Endothelial cell (in vitro differentiated cells): ENCODE results near the gene CTNNA1. TPM values are rescaled to one million over a fixed set of nuclear protein-coding genes. Genes with fewer than 3 reads are reported as not detected.

Source experiments
- DNase-seq: peaks from one replicate; pipeline ENCODE4 v3.0.0; 2021; ENCODE audit warnings: low spot score
- H3K27ac Mint-ChIP-seq: one replicate; pipeline ENCODE4 v1.8.0; 2021; ENCODE audit warnings: mixed read lengths, inconsistent platforms; ENCODE audit not compliant: unreplicated experiment
- H3K27me3 Mint-ChIP-seq: one replicate; pipeline ENCODE4 v1.8.0; 2021; ENCODE audit warnings: mild to moderate bottlenecking, moderate library complexity, mixed read lengths, inconsistent platforms; ENCODE audit not compliant: unreplicated experiment
- H3K36me3 Mint-ChIP-seq: one replicate; pipeline ENCODE4 v1.8.0; 2021; ENCODE audit warnings: mild to moderate bottlenecking, low read depth, mixed read lengths, inconsistent platforms; ENCODE audit not compliant: unreplicated experiment
- H3K4me1 Mint-ChIP-seq: one replicate; pipeline ENCODE4 v1.8.0; 2021; ENCODE audit warnings: mild to moderate bottlenecking, mixed read lengths, inconsistent platforms; ENCODE audit not compliant: unreplicated experiment
- H3K4me3 Mint-ChIP-seq: one replicate; pipeline ENCODE4 v1.8.0; 2021; ENCODE audit warnings: mild to moderate bottlenecking, mixed read lengths, inconsistent platforms; ENCODE audit not compliant: unreplicated experiment
- H3K9me3 Mint-ChIP-seq: one replicate; pipeline ENCODE4 v1.8.0; 2021; ENCODE audit warnings: mixed read lengths, inconsistent platforms; ENCODE audit not compliant: unreplicated experiment
- CTCF ChIP-seq: fragments of 200-600 bp; sonication (generic); IDR thresholded peaks from one replicate; pipeline ENCODE4 v1.5.0; 2021; ENCODE audit warnings: antibody characterized with exemption; ENCODE audit not compliant: unreplicated experiment
- total RNA-seq: library from RNA; stranded (reverse); fragmentation: NEBNext Ultra II Directional; extraction: Animal tissue kit (Norgen Biotek cat#: 25700); gene quantifications from one replicate; pipeline ENCODE4 v1.2.1, GENCODE V29; 2021; ENCODE audit not compliant: unreplicated experiment

Gene CTNNA1
- total RNA-seq, 1 donor from 2014 or later = 521 TPM

- no peak overlapping the region for H3K27ac Mint-ChIP-seq
- DNase-seq = no peak
- peaks cover 28% of the 10 kb centered on the region for H3K36me3 Mint-ChIP-seq
- peaks cover 3% of the 10 kb centered on the region for H3K27me3 Mint-ChIP-seq
- H3K9me3 Mint-ChIP-seq = no peaks in the 10 kb centered on the region
- H3K4me1 Mint-ChIP-seq = peaks cover 22% of the 10 kb centered on the region
- TF ChIP-seq CTCF = no peak
- H3K4me3 Mint-ChIP-seq = no peak overlapping the region
Observed at GRCh38 chr5:138820695-138821094, 67.5 kb downstream of the CTNNA1 start.

GRCh38 chr5:138824516-138824915 is 71.3 kb downstream of the CTNNA1 start:
- no peak for DNase-seq
- peaks cover 7% of the 10 kb centered on the region for H3K27me3 Mint-ChIP-seq
- no peak for TF ChIP-seq CTCF
- peaks cover 32% of the 10 kb centered on the region for H3K36me3 Mint-ChIP-seq
- H3K4me1 Mint-ChIP-seq = peaks cover under 1% of the 10 kb centered on the region
- no peaks in the 10 kb centered on the region for H3K9me3 Mint-ChIP-seq
- no peak overlapping the region for H3K27ac Mint-ChIP-seq
- H3K4me3 Mint-ChIP-seq = no peak overlapping the region

GRCh38 chr5:138824924-138825863 is 72.0 kb downstream of the CTNNA1 start:
- peaks cover 28% of the 10 kb centered on the region for H3K36me3 Mint-ChIP-seq
- H3K4me3 Mint-ChIP-seq = no peak overlapping the region
- H3K27me3 Mint-ChIP-seq = peaks cover 8% of the 10 kb centered on the region
- no peak for DNase-seq
- peaks cover under 1% of the 10 kb centered on the region for H3K4me1 Mint-ChIP-seq
- peak; percentile 64 for TF ChIP-seq CTCF
- no peaks in the 10 kb centered on the region for H3K9me3 Mint-ChIP-seq
- no peak overlapping the region for H3K27ac Mint-ChIP-seq

GRCh38 chr5:138828556-138828955 is 75.3 kb downstream of the CTNNA1 start:
- Mint-ChIP-seq H3K4me3 (no peak overlapping the region), H3K27ac (peak overlapping the region; percentile 10), H3K9me3 (no peaks in the 10 kb centered on the region), H3K4me1 (peaks cover 9% of the 10 kb centered on the region), H3K36me3 (peaks cover 28% of the 10 kb centered on the region), H3K27me3 (peaks cover 6% of the 10 kb centered on the region)
- no peak for DNase-seq
- no peak for TF ChIP-seq CTCF

GRCh38 chr5:138829341-138829740 is 76.1 kb downstream of the CTNNA1 start:
- peaks cover 28% of the 10 kb centered on the region for H3K36me3 Mint-ChIP-seq
- H3K4me1 Mint-ChIP-seq = peaks cover 13% of the 10 kb centered on the region
- H3K9me3 Mint-ChIP-seq = no peaks in the 10 kb centered on the region
- no peak for DNase-seq
- H3K27ac Mint-ChIP-seq = no peak overlapping the region
- H3K4me3 Mint-ChIP-seq = peak overlapping the region; percentile 2
- TF ChIP-seq CTCF = no peak
- peaks cover 8% of the 10 kb centered on the region for H3K27me3 Mint-ChIP-seq
